Stimulated activated CD4-positive, alpha-beta T cell treated with anti-CD3 and anti-CD28 coated beads, Interleukin-2, amount 100 ng/mL, for 48 hours (primary cell): ENCODE results near the gene CRISP1.
"Not testable (repeated sequence)": the region's sequence is repeated elsewhere in the genome, so short reads cannot be mapped to it uniquely, and the experiment has no call there.

ENCODE experiments used
- DNase-seq, 2 donors: peaks; one replicate each; pipeline ENCODE4 v3.0.0-alpha.2; 2020

The CRISP1 gene

GRCh38 chr6:49866485-49866943 is at the start of gene CRISP1:
Gene CRISP1, minus strand, starts transcription at chr6:49866535. Its CDS starts 9,135 bp downstream, at chr6:49857400.
- no peak for DNase-seq

GRCh38 chr6:49915035-49915434 is 48.7 kb upstream of the CRISP1 start:
- DNase-seq, result no peak

GRCh38 chr6:49913636-49914375 is 47.5 kb upstream of the CRISP1 start:
- DNase-seq, result no peak

- no peak for DNase-seq
These were observed 45.9 kb upstream of the CRISP1 start for GRCh38 chr6:49912196-49912595.

GRCh38 chr6:49911252-49911651 is 44.9 kb upstream of the CRISP1 start:
- DNase-seq, result no peak

GRCh38 chr6:49909563-49909962 is 43.2 kb upstream of the CRISP1 start:
- DNase-seq, result no peak

GRCh38 chr6:49906526-49906925 is 40.2 kb upstream of the CRISP1 start:
- DNase-seq, result no peak

- DNase-seq, result no peak
These were observed 39.0 kb upstream of the CRISP1 start for GRCh38 chr6:49905296-49905695.

- no peak for DNase-seq
These were observed 36.5 kb upstream of the CRISP1 start for GRCh38 chr6:49902856-49903255.

- no peak for DNase-seq
These were observed 32.7 kb upstream of the CRISP1 start for GRCh38 chr6:49898904-49899566.

GRCh38 chr6:49895553-49895952 is 29.2 kb upstream of the CRISP1 start:
- DNase-seq, result not testable (repeated sequence)

GRCh38 chr6:49892280-49892679 is 25.9 kb upstream of the CRISP1 start:
- DNase-seq, result no peak

GRCh38 chr6:49890988-49891387 is 24.7 kb upstream of the CRISP1 start:
- DNase-seq, result no peak

GRCh38 chr6:49888742-49889431 is 22.6 kb upstream of the CRISP1 start:
- DNase-seq, result no peak

- DNase-seq, result no peak
These were observed 2.7 kb upstream of the CRISP1 start for GRCh38 chr6:49868951-49869529.

- no peak for DNase-seq
These were observed 10.1 kb downstream of the CRISP1 start for GRCh38 chr6:49856282-49856681.

GRCh38 chr6:49855221-49855620 is 11.1 kb downstream of the CRISP1 start:
- no peak for DNase-seq

- no peak for DNase-seq
These were observed 13.4 kb downstream of the CRISP1 start for GRCh38 chr6:49852975-49853374.

- DNase-seq, result no peak
These were observed 17.0 kb downstream of the CRISP1 start for GRCh38 chr6:49849213-49849907.

GRCh38 chr6:49847673-49848072 is 18.7 kb downstream of the CRISP1 start:
- no peak for DNase-seq

GRCh38 chr6:49847014-49847413 is 19.3 kb downstream of the CRISP1 start:
- DNase-seq, result no peak

- no peak for DNase-seq
These were observed 24.9 kb downstream of the CRISP1 start for GRCh38 chr6:49841424-49841823.

GRCh38 chr6:49839957-49840356 is 26.4 kb downstream of the CRISP1 start:
- no peak for DNase-seq
